OCI-LY1 (cell line): Measurements from ENCODE around the gene HLA-DMB.

Experiments
- H2AFZ ChIP-seq: fragments of 200-600 bp; sonication (generic), shearing (Covaris generic); 2 replicates; pipeline ENCODE4 v1.6.0; 2014; ENCODE audit warnings: antibody characterized with exemption, mild to moderate bottlenecking, low read length
- H3F3A ChIP-seq: fragments of 200-600 bp; sonication (generic), shearing (Covaris generic); 2 replicates; pipeline ENCODE4 v1.6.0; 2014; ENCODE audit warnings: mild to moderate bottlenecking, antibody characterized with exemption, low read length, moderate library complexity; ENCODE audit not compliant: insufficient read depth
- H3K27ac ChIP-seq: fragments of 200-600 bp; sonication (generic); 2 replicates; pipeline ENCODE4 v1.5.1; 2014; ENCODE audit warnings: low read length, mixed run types, mild to moderate bottlenecking, low read depth; ENCODE audit not compliant: poor library complexity, severe bottlenecking
- H3K27me3 ChIP-seq: fragments of 200-600 bp; sonication (generic); 2 replicates; pipeline ENCODE4 v1.6.0; 2014; ENCODE audit warnings: antibody characterized with exemption, mild to moderate bottlenecking, low read length, moderate library complexity; ENCODE audit not compliant: insufficient read depth
- H3K36me3 ChIP-seq: fragments of 200-600 bp; sonication (generic); 2 replicates; pipeline ENCODE4 v1.6.1; 2014; ENCODE audit warnings: mild to moderate bottlenecking, antibody characterized with exemption, low read length, moderate library complexity, mixed read lengths; ENCODE audit not compliant: insufficient read depth
- H3K4me1 ChIP-seq: fragments of 200-600 bp; sonication (generic); 2 replicates; pipeline ENCODE4 v1.5.1; 2014; ENCODE audit warnings: mild to moderate bottlenecking, low read length, moderate library complexity; ENCODE audit not compliant: insufficient read depth, severe bottlenecking
- H3K4me2 ChIP-seq: fragments of 200-600 bp; sonication (generic), shearing (Covaris generic); 2 replicates; pipeline ENCODE4 v1.6.1; 2014; ENCODE audit warnings: low read length
- H3K4me3 ChIP-seq: fragments of 200-600 bp; sonication (generic); 2 replicates; pipeline ENCODE4 v1.5.1; 2014; ENCODE audit warnings: low read length, low read depth, mild to moderate bottlenecking, mixed read lengths; ENCODE audit not compliant: poor library complexity, severe bottlenecking
- H3K79me2 ChIP-seq: fragments of 200-600 bp; shearing (Covaris generic); 2 replicates; pipeline ENCODE4 v1.6.1; 2016; ENCODE audit warnings: mixed run types, low read length, mixed read lengths; ENCODE audit not compliant: insufficient read depth
- H3K9ac ChIP-seq: fragments of 200-600 bp; sonication (generic), shearing (Covaris generic); 2 replicates; pipeline ENCODE4 v1.6.1; 2014; ENCODE audit warnings: mild to moderate bottlenecking, low read length, mixed read lengths
- H3K9me2 ChIP-seq: fragments of 200-600 bp; sonication (generic), shearing (Covaris generic); 2 replicates; pipeline ENCODE4 v1.6.1; 2014; ENCODE audit warnings: low read depth, mild to moderate bottlenecking, low read length, mixed read lengths
- H3K9me3 ChIP-seq: fragments of 200-600 bp; shearing (Covaris generic); 2 replicates; pipeline ENCODE4 v1.6.1; 2014; ENCODE audit warnings: low read length, mixed read lengths
- H4K20me1 ChIP-seq: fragments of 200-600 bp; sonication (generic), shearing (Covaris generic); 2 replicates; pipeline ENCODE4 v1.6.0; 2016; ENCODE audit warnings: mild to moderate bottlenecking, low read length; ENCODE audit not compliant: insufficient read depth
- EZH2 ChIP-seq: fragments of 200-600 bp; sonication (generic), shearing (Covaris generic); IDR thresholded peaks from 2 replicates; pipeline ENCODE4 v1.8.0; 2017; ENCODE audit warnings: borderline replicate concordance, mixed run types, mild to moderate bottlenecking, antibody characterized with exemption, low read length, moderate library complexity, mixed read lengths
- TF ChIP-seq, protein P1 (sequence below): fragments of 200-600 bp; sonication (generic), shearing (Covaris generic); IDR thresholded peaks from 2 replicates; pipeline ENCODE4 v1.5.1; 2017; ENCODE audit warnings: mild to moderate bottlenecking, antibody characterized with exemption, low read length, moderate library complexity, mixed read lengths

The HLA-DMB gene

DNA sequence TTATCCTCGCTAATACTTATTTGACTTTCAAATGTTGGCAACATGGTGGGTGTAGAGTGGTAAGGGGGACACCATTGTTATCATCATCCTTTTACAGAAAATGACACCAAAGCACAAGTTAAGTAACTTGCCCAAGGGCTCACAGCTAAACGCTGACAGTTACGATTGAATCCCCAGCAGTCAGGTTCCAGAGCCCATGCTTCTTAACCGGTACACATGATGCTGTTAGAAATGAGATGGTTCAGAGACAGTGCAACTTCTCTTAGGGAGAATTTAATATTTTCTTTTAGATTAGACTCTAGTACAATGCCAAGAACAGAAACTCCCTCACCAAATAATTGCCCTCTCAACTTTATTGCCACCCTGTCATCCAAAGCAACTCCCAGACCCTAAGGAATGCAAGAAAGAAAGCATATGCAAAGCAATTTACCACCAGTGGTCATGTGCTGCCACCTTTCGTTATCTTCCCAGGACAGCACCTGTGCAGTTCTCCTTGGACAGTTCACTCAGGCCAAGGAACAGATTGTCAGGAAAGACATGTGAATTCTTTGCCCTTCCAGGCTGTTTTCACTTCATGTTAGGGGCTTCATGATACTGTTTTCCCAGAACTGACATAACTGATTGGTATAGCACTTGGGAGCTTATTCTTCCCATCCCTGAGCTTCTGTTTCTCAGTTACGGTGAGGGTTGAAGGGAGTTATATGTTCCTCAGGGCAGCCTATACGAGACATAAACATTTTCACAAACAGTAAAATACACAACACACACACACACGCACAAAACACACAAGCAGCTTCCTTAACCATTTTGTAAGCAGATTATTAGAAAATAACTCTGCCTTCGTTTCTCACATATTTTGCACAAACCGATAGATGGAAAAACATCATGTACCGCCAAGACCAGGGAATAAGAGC, 7.0 kb upstream of the HLA-DMB start:
- H3F3A ChIP-seq: peaks cover 16% of the 10 kb centered on the region; the same call in 1 of the 2 replicates
- TF ChIP-seq, protein P1, sequence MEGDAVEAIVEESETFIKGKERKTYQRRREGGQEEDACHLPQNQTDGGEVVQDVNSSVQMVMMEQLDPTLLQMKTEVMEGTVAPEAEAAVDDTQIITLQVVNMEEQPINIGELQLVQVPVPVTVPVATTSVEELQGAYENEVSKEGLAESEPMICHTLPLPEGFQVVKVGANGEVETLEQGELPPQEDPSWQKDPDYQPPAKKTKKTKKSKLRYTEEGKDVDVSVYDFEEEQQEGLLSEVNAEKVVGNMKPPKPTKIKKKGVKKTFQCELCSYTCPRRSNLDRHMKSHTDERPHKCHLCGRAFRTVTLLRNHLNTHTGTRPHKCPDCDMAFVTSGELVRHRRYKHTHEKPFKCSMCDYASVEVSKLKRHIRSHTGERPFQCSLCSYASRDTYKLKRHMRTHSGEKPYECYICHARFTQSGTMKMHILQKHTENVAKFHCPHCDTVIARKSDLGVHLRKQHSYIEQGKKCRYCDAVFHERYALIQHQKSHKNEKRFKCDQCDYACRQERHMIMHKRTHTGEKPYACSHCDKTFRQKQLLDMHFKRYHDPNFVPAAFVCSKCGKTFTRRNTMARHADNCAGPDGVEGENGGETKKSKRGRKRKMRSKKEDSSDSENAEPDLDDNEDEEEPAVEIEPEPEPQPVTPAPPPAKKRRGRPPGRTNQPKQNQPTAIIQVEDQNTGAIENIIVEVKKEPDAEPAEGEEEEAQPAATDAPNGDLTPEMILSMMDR: peak; percentile 97
- no peak for TF ChIP-seq EZH2
- H3K9me2 ChIP-seq: no peaks in the 10 kb centered on the region
- no peaks in the 10 kb centered on the region; the same call in 1 of the 2 replicates for H3K9me3 ChIP-seq
- peak overlapping the region; percentile 99 for H3K27ac ChIP-seq
- H3K9ac ChIP-seq: peak overlapping the region; percentile 22; the same call in 1 of the 2 replicates
- no peaks in the 10 kb centered on the region for H4K20me1 ChIP-seq
- no peaks in the 10 kb centered on the region for H3K36me3 ChIP-seq
- peaks cover 88% of the 10 kb centered on the region for H3K4me1 ChIP-seq
- peak overlapping the region; percentile 41 for H3K4me2 ChIP-seq
- no peak overlapping the region for H2AFZ ChIP-seq
- peak overlapping the region; percentile 8 for H3K4me3 ChIP-seq
- no peaks in the 10 kb centered on the region for H3K27me3 ChIP-seq
- H3K79me2 ChIP-seq: no peaks in the 10 kb centered on the region

DNA sequence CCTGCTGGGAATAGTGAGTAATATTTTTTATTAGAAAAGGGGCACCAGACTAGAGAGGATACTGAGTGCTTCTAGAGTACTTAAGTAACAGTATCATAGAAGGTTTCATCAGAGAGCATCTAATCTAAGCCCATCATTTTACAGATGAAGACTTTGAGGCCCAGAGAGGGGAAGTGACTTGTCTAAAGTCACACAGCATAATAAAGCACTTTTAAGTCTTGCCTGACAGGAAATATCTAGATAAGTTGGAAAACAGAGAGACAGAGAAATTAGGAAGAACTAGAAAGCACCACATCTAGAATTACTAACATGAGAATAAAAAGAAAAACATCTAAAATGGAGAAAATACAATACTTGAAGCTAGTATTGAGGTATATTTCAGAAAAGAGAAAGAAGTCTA, 6.1 kb upstream of the HLA-DMB start:
- H3K9ac ChIP-seq: peak overlapping the region; percentile 22; the same call in 1 of the 2 replicates
- no peak for TF ChIP-seq EZH2
- TF ChIP-seq, protein P1: no peak
- H3F3A ChIP-seq: peaks cover 16% of the 10 kb centered on the region; the same call in 1 of the 2 replicates
- no peak overlapping the region for H2AFZ ChIP-seq
- H4K20me1 ChIP-seq: no peaks in the 10 kb centered on the region
- no peaks in the 10 kb centered on the region for H3K27me3 ChIP-seq
- H3K79me2 ChIP-seq: no peaks in the 10 kb centered on the region
- H3K27ac ChIP-seq: peak overlapping the region; percentile 99
- no peaks in the 10 kb centered on the region for H3K9me2 ChIP-seq
- H3K4me2 ChIP-seq: peak overlapping the region; percentile 41
- H3K9me3 ChIP-seq: no peaks in the 10 kb centered on the region; the same call in 1 of the 2 replicates
- H3K36me3 ChIP-seq: no peaks in the 10 kb centered on the region
- no peak overlapping the region for H3K4me3 ChIP-seq
- peaks cover 88% of the 10 kb centered on the region for H3K4me1 ChIP-seq

DNA sequence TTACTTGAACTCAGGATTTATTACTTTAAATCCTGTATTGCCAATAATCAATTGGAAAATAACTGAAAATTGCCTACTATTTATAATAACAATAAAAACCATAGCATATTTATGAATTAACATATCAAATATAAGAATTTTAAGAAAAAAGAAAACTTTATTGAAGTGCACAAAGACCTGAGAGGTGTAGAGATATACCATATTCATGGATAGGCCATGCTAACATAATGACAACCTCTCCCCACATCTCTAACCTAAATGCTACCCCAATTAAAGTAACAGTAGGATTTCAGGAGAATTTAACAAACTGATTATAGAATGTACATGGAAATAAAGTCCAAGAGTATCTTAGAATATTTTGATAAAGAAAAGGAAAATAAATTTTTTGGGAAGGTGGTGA, 5.1 kb upstream of the HLA-DMB start:
- Histone ChIP-seq H3K79me2 (no peaks in the 10 kb centered on the region), H3F3A (peaks cover 16% of the 10 kb centered on the region; the same call in 1 of the 2 replicates), H3K4me1 (peaks cover 91% of the 10 kb centered on the region), H3K36me3 (no peaks in the 10 kb centered on the region), H3K9me2 (no peaks in the 10 kb centered on the region), H3K27me3 (no peaks in the 10 kb centered on the region), H3K4me2 (peak overlapping the region; percentile 90), H3K27ac (peak overlapping the region; percentile 99), H3K9me3 (no peaks in the 10 kb centered on the region; the same call in 1 of the 2 replicates), H3K9ac (peak overlapping the region; percentile 80), H4K20me1 (no peaks in the 10 kb centered on the region), H3K4me3 (peak overlapping the region; percentile 63), H2AFZ (no peak overlapping the region)
- TF ChIP-seq, protein P1: no peak
- TF ChIP-seq EZH2: no peak
